ENCODE results near the gene NDUFS1.

Gene NDUFS1

DNA sequence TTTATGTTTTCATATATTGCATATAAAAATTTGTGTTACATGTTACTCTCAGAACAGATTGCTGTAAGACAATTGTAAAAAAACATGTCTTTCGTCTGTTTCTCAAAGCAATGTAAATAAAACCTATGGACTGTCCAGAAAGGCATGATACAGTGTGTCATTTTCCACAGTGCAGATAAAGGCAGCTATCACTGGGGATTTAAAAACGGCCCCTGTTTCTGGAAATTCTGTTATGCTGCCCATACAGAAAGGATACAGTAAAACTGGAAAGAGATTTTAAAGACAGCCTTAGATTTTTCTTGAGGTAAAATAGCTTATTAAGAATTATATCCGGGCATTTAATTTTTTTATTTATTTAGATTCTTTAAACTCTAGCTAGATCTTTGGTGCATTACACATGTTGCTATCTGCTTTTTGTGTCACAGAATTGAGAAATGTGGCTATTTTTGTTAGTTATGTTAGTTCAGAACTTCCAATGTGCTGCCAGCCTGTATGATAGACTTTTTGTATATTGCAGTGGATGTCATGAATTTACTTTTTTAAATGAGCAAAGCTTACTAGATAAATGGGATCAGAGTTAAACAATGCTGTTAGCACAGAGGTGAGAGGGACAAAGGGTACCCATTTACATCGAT lies 72.4 kb downstream of the NDUFS1 start:
- H3K27me3 Mint-ChIP-seq (ENCODE audit: low read depth) = no peaks in the 10 kb centered on the region
- peaks cover 23% of the 10 kb centered on the region for H3K4me1 Mint-ChIP-seq
- H3K9me3 Mint-ChIP-seq = no peaks in the 10 kb centered on the region
- H3K36me3 Mint-ChIP-seq (ENCODE audit: low read depth) = peaks cover 7% of the 10 kb centered on the region
- H3K4me3 Mint-ChIP-seq = peak overlapping the region; percentile 100
- no peak for TF ChIP-seq CTCF (IDR thresholded peaks at IDR 0.05; ENCODE audit: unreplicated experiment in 3 of 3)
- H3K27ac Mint-ChIP-seq = peak overlapping the region; percentile 100

DNA sequence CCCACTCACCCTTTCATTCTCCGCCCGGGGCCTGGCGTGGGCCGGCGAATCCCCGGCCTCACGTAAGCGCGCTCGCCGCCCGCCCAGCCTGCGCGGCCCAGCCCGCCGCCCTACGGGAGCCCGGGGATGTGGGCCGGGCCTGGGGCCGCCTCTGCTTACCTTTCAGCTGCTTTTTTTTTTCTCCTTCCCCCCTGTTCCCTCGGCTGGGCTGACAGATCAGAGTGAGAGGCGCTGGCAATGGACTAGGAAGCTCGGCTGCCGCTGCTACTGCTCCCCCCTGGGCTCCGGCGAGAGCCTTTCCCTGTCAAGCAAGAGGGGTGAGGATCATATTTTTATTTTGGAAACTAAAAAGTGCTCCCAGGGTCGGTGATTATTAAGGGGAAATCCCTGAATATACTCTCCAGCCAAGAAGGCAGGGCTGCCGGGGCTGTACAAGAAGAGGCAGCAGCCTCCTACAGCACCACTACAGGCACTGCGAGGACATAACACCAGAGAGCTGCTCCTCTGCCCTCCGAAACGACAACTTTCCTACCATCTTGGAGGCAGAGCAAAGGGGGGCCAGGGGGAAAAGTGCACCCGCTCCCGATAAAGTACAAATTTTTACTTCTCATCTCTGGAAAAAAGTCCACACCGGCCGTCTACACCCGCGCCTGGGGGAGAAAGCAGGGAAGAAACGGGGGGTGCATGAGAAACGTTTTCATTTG lies 73.3 kb downstream of the NDUFS1 start, which contains the start of gene INO80D:
TSS of gene INO80D (minus strand) at position 433 of the 704 bp plus-strand sequence. CDS start 23,158 bp downstream, outside the sequence.
- H3K36me3 Mint-ChIP-seq (ENCODE audit: low read depth) = peaks cover 7% of the 10 kb centered on the region
- H3K9me3 Mint-ChIP-seq = no peaks in the 10 kb centered on the region
- peak within 1 kb of the TSS; percentile 100 for H3K4me3 Mint-ChIP-seq
- peaks cover 23% of the 10 kb centered on the region for H3K4me1 Mint-ChIP-seq
- H3K27me3 Mint-ChIP-seq (ENCODE audit: low read depth) = no peaks in the 10 kb centered on the region
- peak; percentile 49 to 63 (median 59) for TF ChIP-seq CTCF (IDR thresholded peaks at IDR 0.05; ENCODE audit: unreplicated experiment in 3 of 3)
- H3K27ac Mint-ChIP-seq = peak within 1 kb of the TSS; percentile 100

- peak overlapping the region; percentile 98 to 100 (median 100) for H3K27ac Mint-ChIP-seq
- no peaks in the 10 kb centered on the region for H3K9me3 Mint-ChIP-seq
- TF ChIP-seq CTCF (IDR thresholded peaks at IDR 0.05; ENCODE audit: unreplicated experiment in 3 of 3) = no peak
- H3K27me3 Mint-ChIP-seq (ENCODE audit: low read depth) = no peaks in the 10 kb centered on the region
- peaks cover 23% of the 10 kb centered on the region for H3K4me1 Mint-ChIP-seq
- H3K36me3 Mint-ChIP-seq (ENCODE audit: low read depth) = peaks cover 5% of the 10 kb centered on the region
- H3K4me3 Mint-ChIP-seq = peak overlapping the region; percentile 98 to 100 (median 100)
These were observed 74.1 kb downstream of the NDUFS1 start for GRCh38 chr2:206084870-206085741.

GRCh38 chr2:206084439-206084869 lies 74.8 kb downstream of the NDUFS1 start:
- peaks cover 3% of the 10 kb centered on the region for H3K36me3 Mint-ChIP-seq (ENCODE audit: low read depth)
- H3K9me3 Mint-ChIP-seq = no peaks in the 10 kb centered on the region
- no peak for TF ChIP-seq CTCF (IDR thresholded peaks at IDR 0.05; ENCODE audit: unreplicated experiment in 3 of 3)
- peak overlapping the region; percentile 94 to 98 (median 98) for H3K4me3 Mint-ChIP-seq
- H3K4me1 Mint-ChIP-seq = peaks cover 30% of the 10 kb centered on the region
- H3K27ac Mint-ChIP-seq = peak overlapping the region; percentile 98 to 99 (median 98)
- no peaks in the 10 kb centered on the region for H3K27me3 Mint-ChIP-seq (ENCODE audit: low read depth)

DNA sequence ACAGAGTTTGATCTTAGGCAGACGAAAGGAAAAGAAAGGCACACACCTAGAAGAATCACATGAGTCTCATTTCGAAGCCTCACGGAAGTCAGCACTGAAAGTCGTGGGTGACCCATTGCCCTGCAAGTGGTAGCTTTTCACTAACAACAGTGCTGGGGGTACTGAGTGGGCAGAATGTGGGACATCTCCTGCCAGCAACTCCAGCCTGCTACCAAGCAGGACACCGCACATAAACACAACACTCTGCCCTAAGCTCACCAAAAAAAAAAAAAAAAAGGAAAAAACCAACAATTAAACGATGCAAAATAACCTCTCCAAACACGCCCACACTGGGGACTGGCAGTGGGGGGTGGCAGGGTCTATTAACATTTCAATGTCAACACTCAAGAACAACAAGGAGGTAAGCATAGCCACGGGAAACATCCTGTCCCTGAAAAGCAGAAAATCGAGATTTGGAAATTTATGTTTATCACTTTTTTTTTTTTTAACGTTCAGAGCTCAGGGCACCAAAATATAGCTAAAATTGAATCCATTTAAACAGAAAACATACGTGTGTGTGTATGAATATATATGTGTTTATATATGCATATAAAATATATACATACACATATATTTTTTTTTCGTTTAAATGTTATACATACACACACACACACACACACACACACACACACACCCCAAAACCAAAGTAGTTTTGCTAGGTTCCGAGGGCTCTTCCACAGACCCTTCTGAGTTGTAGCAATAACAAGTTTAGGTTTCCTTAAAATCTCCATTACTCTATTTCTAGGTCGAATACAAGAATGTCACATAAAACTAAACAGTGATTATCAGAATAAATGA lies 75.4 kb downstream of the NDUFS1 start:
- H3K4me3 Mint-ChIP-seq = peak overlapping the region; percentile 94 to 98 (median 98)

More for the DNA sequence above, 75.4 kb downstream of the NDUFS1 start:
- H3K36me3 Mint-ChIP-seq (ENCODE audit: low read depth) = no peaks in the 10 kb centered on the region
- peak overlapping the region; percentile 98 to 99 (median 98) for H3K27ac Mint-ChIP-seq
- no peak for TF ChIP-seq CTCF (IDR thresholded peaks at IDR 0.05; ENCODE audit: unreplicated experiment in 3 of 3)
- H3K27me3 Mint-ChIP-seq (ENCODE audit: low read depth) = no peaks in the 10 kb centered on the region
- peaks cover 31% of the 10 kb centered on the region for H3K4me1 Mint-ChIP-seq
- no peaks in the 10 kb centered on the region for H3K9me3 Mint-ChIP-seq
